Smooth muscle cell of the brain vasculature (primary cell): ENCODE results near the gene PROX2.

ENCODE experiments used
- DNase-seq: peaks from one replicate; pipeline ENCODE4 v3.0.0-alpha.2; 2012; ENCODE audit warnings: low read depth, low spot score

The PROX2 gene

DNA sequence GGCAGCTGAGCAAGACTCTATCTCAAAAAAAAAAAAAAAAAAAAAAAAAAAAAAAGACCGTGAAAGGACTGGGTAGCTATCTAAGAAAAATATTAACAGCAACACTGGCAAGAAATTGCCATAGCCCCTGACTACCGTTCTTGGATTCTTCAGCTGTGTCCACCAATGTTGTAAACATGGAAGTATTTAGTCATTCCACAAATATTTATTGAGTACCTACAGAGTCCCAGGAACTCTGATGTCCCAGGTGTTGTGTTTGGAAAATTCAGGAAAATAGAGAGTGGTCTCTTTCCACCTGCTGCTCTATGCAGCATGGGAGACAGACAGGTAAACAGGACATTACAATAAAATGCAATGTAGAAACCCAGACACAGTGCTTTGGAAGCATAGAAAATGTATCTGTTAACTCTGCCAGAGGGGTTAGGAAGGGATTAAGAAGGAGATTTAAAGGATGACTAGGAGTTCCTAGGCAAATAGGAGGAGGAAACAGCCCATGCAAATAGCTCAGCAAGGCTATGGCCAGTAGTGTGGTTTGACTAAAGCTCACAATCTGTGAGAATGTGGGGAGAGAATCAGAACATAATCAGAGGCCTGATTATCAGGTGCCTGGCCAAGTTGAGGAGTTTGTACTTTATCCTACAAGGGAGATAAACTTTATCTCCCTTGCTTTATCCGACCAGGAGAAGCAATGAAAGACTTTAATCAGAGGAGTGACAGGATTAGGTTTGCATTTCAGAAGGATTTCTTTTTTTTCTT lies 3.7 kb upstream of the PROX2 start:
- DNase-seq, result no peak

GRCh38 chr14:74875204-74875603 lies 741 bp downstream of the PROX2 start:
- DNase-seq, result no peak

GRCh38 chr14:74871819-74872218 lies 4.1 kb downstream of the PROX2 start:
- no peak for DNase-seq

DNA sequence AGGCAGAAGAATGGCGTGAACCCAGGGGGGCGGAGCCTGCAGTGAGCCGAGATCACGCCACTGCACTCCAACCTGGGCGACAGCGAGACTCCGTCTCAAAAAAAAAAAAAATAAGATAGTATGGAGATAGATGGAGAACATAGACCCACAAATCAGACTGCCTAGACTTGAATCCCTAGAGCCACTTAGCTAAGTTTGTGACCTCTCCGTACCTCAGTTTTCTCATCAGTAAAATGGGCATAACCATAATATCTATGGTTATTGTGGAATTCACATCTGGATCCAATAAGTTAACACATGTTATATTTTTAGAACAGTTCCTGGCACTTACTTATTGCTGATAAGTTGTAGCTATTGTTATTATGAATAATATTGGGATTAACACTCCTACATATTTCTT lies 7.2 kb downstream of the PROX2 start:
- no peak for DNase-seq

DNA sequence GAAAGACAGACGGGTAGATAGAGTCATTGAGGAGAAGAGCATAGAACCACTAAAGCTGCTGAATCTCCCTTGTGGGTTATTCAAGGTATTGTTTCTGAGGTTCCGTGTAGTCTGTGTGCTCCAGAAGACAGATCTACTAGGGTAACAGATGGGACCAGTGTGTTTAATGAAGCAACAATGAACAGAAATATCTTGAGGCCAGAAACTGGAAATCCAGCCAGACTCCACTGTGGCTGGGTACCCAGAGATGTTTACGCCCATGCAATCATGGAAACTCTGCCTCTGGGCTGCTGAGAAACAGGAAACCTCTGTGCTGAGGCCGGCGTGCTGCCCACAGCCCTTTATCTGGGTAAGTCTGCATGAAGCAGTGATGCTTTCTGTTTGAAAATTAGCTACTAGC lies 8.3 kb downstream of the PROX2 start:
- no peak for DNase-seq

GRCh38 chr14:74866708-74867389 lies 9.1 kb downstream of the PROX2 start:
- DNase-seq, result no peak

DNA sequence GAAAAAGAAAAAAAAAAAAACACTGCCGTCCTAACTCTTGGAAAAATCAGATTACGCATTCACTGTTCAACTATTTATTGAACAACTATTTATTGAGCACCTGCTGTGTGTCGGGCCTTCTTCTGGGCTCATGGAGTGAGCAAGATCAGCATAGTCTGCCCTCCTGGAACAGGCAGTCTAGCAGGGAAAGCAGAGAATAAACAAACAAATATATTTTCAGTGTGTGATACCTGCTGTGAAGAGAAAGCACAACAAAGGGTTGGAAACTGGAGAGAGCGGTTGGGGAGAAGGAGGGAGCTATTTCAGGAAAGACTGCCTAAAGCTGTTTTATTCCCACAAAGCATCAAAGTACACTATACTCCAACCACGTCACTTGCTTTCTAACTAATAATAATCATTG lies 10.8 kb downstream of the PROX2 start:
- peak; percentile 80 for DNase-seq

DNA sequence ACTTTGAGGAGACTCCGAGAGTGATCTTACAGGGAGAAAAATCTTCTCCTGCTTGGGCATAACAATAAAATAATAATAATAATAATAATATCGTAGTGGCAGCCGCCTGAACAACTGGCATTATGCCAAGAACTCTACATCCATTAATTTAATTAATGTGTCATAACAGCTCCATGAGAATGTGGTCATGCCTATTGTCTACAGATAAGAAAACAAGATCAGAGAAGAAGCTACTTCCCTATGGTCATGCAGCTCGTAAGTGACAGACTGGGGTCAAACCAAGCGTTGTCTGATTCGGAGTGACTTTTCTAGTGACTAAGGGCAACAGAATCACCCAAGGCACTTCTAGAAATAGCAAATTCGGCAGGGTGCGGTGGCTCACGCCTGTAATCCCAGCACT lies 11.7 kb downstream of the PROX2 start:
- DNase-seq, result no peak

DNA sequence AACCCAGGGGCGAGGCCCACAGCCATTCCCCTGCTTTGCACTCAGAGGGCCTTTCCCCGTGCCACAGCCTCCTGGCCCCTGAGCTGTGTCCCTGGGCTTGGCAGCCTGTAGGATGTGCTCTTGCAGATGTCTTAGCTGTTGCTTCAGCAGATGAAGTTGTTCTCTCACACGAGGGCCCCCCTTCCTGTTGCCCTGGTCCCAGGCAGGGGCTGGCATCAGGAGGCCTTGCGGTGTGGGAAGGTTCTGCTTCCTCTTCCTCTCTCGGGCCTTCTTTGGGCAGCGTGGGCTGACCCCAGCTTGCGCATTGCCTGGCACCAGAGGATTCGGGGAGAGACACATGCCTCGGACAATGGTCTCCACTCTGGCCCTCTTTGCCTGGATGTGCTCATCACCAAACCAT lies 12.7 kb downstream of the PROX2 start:
- no peak for DNase-seq

DNA sequence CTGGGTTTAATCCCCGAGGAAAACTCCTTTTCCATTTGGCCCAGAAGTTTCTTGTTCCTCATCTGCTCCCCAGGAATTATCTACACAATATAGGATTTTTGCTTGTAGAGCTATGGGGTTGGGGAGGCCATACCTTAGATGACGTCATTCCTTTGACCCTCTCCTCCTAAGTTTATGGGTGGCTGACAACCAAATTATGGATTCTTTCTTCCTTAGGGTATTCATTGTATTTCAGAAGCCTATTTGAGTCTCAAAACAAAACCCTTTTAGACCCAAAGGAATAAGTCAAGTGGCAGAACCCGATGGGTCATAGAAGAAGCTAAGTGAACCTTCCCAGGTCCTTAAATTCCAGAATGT lies 14.2 kb downstream of the PROX2 start:
- no peak for DNase-seq

- DNase-seq, result peak; percentile 73
Measured at GRCh38 chr14:74860899-74861733, 14.8 kb downstream of the PROX2 start.

- no peak for DNase-seq
Measured at GRCh38 chr14:74859757-74860552, 16.0 kb downstream of the PROX2 start.

- DNase-seq, result no peak
Measured at GRCh38 chr14:74858022-74858421, 17.9 kb downstream of the PROX2 start.

GRCh38 chr14:74856366-74856765 lies 19.6 kb downstream of the PROX2 start:
- no peak for DNase-seq

GRCh38 chr14:74855945-74856344 lies 20.0 kb downstream of the PROX2 start:
- no peak for DNase-seq

- DNase-seq, result no peak
Measured at GRCh38 chr14:74855021-74855420, 20.9 kb downstream of the PROX2 start.

GRCh38 chr14:74853581-74853980 lies 22.4 kb downstream of the PROX2 start:
- no peak for DNase-seq

GRCh38 chr14:74852922-74853530 lies 22.9 kb downstream of the PROX2 start:
- no peak for DNase-seq

DNA sequence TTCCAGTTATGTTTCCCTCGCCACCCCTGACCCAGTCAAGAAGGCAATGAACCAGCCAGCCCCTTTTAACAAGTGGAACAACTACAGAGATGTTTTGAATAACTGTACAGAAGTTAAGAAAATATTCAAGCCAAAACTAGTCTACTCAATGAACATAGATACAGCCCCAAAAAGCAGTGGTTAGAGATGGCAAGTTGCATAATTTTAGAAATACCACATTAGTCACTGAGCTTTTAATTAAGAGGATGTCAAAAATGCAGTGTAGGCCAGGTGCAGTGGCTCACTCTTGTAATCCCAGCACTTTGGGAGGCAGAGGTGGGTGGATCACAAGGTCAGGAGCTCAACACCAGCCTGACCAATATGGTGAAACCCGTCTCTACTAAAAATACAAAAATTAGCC lies 27.2 kb downstream of the PROX2 start:
- DNase-seq, result no peak

- no peak for DNase-seq
Measured at GRCh38 chr14:74846968-74847665, 28.8 kb downstream of the PROX2 start.

DNA sequence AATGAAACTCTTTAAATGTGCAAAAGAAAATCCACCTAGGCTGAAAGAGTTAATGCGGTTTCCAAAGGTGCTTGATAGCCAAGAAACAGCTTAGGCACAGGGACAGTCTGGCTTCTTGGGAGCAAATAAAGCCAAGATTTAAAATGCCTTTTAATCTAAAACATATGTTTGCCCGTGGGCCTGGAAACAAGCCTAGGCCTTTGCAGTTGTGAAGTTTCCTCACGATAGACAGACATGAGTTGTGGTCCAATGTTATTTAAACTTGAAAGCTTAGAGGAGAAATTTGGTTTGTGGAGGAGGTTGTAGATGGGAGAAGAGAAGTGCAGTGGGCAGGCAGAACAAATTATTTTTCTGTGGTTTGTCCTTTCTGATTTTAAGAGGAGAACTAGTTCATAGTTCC lies 29.8 kb downstream of the PROX2 start:
- no peak for DNase-seq
